ENCODE results near the gene QSER1. TPM values are rescaled to one million over a fixed set of nuclear protein-coding genes. Genes with fewer than 3 reads are reported as not detected.
"Not testable (repeated sequence)": the region's sequence is repeated elsewhere in the genome, so short reads cannot be mapped to it uniquely, and the experiment has no call there.

QSER1 gene
- total RNA-seq, 1 donor from 2014 or later, result 62.6 TPM

- TF ChIP-seq, protein P1, sequence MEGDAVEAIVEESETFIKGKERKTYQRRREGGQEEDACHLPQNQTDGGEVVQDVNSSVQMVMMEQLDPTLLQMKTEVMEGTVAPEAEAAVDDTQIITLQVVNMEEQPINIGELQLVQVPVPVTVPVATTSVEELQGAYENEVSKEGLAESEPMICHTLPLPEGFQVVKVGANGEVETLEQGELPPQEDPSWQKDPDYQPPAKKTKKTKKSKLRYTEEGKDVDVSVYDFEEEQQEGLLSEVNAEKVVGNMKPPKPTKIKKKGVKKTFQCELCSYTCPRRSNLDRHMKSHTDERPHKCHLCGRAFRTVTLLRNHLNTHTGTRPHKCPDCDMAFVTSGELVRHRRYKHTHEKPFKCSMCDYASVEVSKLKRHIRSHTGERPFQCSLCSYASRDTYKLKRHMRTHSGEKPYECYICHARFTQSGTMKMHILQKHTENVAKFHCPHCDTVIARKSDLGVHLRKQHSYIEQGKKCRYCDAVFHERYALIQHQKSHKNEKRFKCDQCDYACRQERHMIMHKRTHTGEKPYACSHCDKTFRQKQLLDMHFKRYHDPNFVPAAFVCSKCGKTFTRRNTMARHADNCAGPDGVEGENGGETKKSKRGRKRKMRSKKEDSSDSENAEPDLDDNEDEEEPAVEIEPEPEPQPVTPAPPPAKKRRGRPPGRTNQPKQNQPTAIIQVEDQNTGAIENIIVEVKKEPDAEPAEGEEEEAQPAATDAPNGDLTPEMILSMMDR (IDR thresholded peaks at IDR 0.05; ENCODE audit: unreplicated experiment), result no peak
- no peak overlapping the region for H3K4me3 Mint-ChIP-seq
- H3K9me3 Mint-ChIP-seq, result peaks cover 7% of the 10 kb centered on the region
- H3K27me3 Mint-ChIP-seq (ENCODE audit: low read depth), result no peaks in the 10 kb centered on the region
- no peak for DNase-seq (ENCODE audit: low spot score in 2 of 2, unreplicated experiment in 2 of 2)
- H3K27ac Mint-ChIP-seq, result no peak overlapping the region
- H3K36me3 Mint-ChIP-seq, result peaks cover 16% of the 10 kb centered on the region
- peaks cover 7% of the 10 kb centered on the region for H3K4me1 Mint-ChIP-seq
Measured at GRCh38 chr11:32852207-32852606, 40.4 kb upstream of the QSER1 start.

- Mint-ChIP-seq H3K27ac (no peak overlapping the region), H3K9me3 (no peaks in the 10 kb centered on the region), H3K4me1 (peaks cover 7% of the 10 kb centered on the region), H3K4me3 (no peak overlapping the region), H3K36me3 (peaks cover 10% of the 10 kb centered on the region), H3K27me3 (ENCODE audit: low read depth) (peaks cover 2% of the 10 kb centered on the region)
- DNase-seq (ENCODE audit: low spot score in 2 of 2, unreplicated experiment in 2 of 2), result no peak
- TF ChIP-seq, protein P1 (IDR thresholded peaks at IDR 0.05; ENCODE audit: unreplicated experiment), result no peak
Measured at GRCh38 chr11:32855601-32856000, 37.0 kb upstream of the QSER1 start.

GRCh38 chr11:32858731-32859130 lies 33.9 kb upstream of the QSER1 start:
- no peaks in the 10 kb centered on the region for H3K36me3 Mint-ChIP-seq
- no peaks in the 10 kb centered on the region for H3K9me3 Mint-ChIP-seq

GRCh38 chr11:32861850-32862577 lies 30.6 kb upstream of the QSER1 start:
- H3K36me3 Mint-ChIP-seq, result no peaks in the 10 kb centered on the region
- no peak overlapping the region for H3K27ac Mint-ChIP-seq
- H3K9me3 Mint-ChIP-seq, result peaks cover under 1% of the 10 kb centered on the region
- H3K4me3 Mint-ChIP-seq, result no peak overlapping the region
- TF ChIP-seq, protein P1 (IDR thresholded peaks at IDR 0.05; ENCODE audit: unreplicated experiment), result no peak
- DNase-seq (ENCODE audit: low spot score in 2 of 2, unreplicated experiment in 2 of 2), result no peak
- H3K4me1 Mint-ChIP-seq, result no peaks in the 10 kb centered on the region
- peaks cover 6% of the 10 kb centered on the region for H3K27me3 Mint-ChIP-seq (ENCODE audit: low read depth)

More at GRCh38 chr11:32858731-32859130, 33.9 kb upstream of the QSER1 start:
- H3K4me3 Mint-ChIP-seq, result no peak overlapping the region
- DNase-seq (ENCODE audit: low spot score in 2 of 2, unreplicated experiment in 2 of 2), result no peak
- peaks cover 7% of the 10 kb centered on the region for H3K4me1 Mint-ChIP-seq
- TF ChIP-seq, protein P1 (IDR thresholded peaks at IDR 0.05; ENCODE audit: unreplicated experiment), result peak; percentile 30
- no peak overlapping the region for H3K27ac Mint-ChIP-seq
- peaks cover 4% of the 10 kb centered on the region for H3K27me3 Mint-ChIP-seq (ENCODE audit: low read depth)

- peaks cover 8% of the 10 kb centered on the region for H3K27me3 Mint-ChIP-seq (ENCODE audit: low read depth)
- H3K36me3 Mint-ChIP-seq, result peaks cover 3% of the 10 kb centered on the region
- no peak overlapping the region for H3K4me3 Mint-ChIP-seq
- DNase-seq (ENCODE audit: low spot score in 2 of 2, unreplicated experiment in 2 of 2), result no peak
- H3K4me1 Mint-ChIP-seq, result no peaks in the 10 kb centered on the region
- TF ChIP-seq, protein P1 (IDR thresholded peaks at IDR 0.05; ENCODE audit: unreplicated experiment), result no peak
- H3K9me3 Mint-ChIP-seq, result peaks cover 15% of the 10 kb centered on the region
- H3K27ac Mint-ChIP-seq, result no peak overlapping the region
Measured at GRCh38 chr11:32864555-32864954, 28.1 kb upstream of the QSER1 start.

GRCh38 chr11:32868752-32869151 lies 23.9 kb upstream of the QSER1 start:
- not testable (repeated sequence) for H3K27ac Mint-ChIP-seq; H3K4me3 Mint-ChIP-seq; H3K27me3 Mint-ChIP-seq (ENCODE audit: low read depth); H3K36me3 Mint-ChIP-seq; H3K4me1 Mint-ChIP-seq; DNase-seq (ENCODE audit: low spot score in 2 of 2, unreplicated experiment in 2 of 2)
- H3K9me3 Mint-ChIP-seq, result peaks cover 25% of the 10 kb centered on the region

All from mesothelial cell of epicardium (in vitro differentiated cells).